Frontal cortex (tissue), 4 donors: ENCODE data around the gene UTY. TPM values are rescaled to one million over a fixed set of nuclear protein-coding genes. Genes with fewer than 3 reads are reported as not detected.

Source experiments
- DNase-seq, 2 donors: peaks; one replicate each; pipeline ENCODE4 v3.0.0; 2012; ENCODE audit warnings: low spot score in 2 of 2
- FAIRE-seq: peaks from 2 replicates; lab custom pipeline; 2012; peaks lifted over from hg19 to GRCh38; lab: Jason Lieb, UNC
- total RNA-seq: library from RNA; depleted of rRNA; stranded (reverse); fragments of >200 nt; gene quantifications from one replicate; pipeline ENCODE4 v1.2.3, GENCODE V29; 2014
- donor health status: control.
- donor health status: control.
- donor health status: control.

Gene UTY
- total RNA-seq, 1 donor from 2014 or later, result 25.3 TPM

DNA sequence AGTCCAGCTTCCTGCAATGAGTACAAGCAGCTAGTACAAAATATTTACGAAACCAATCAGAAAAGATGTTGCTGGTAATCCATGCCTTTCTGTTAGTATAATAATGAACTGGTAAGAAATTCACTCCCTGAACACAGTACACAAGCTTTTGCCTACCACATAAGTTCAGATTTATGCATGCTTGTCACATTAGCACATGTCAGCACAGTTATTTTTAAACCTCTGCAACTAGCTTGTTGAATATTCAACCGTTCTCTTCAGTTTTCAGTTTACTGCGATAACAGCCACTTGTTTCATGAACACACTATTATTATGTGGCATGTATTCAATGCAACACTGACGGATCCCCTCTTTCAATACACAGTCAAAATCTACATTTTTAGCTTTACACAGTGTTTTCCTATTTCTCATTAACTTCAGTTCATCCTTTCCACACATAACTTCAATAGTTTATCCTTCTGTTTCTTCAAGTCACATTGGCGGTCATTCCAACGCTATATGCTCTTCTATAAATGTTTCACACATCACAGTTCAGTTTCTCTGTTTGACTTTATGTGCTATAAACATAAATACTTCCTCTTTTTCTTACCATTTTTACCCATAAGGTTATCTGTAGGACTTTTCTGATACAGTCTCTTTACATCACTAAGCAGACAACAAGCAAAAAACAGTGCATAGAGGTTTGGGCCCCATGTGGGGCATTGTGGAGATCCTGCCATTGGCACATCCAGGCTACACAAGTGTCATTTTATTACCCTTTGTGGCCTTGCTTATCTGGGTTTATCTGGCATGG, 62.8 kb downstream of the UTY start:
- DNase-seq (no peak), FAIRE-seq (no peak)

DNA sequence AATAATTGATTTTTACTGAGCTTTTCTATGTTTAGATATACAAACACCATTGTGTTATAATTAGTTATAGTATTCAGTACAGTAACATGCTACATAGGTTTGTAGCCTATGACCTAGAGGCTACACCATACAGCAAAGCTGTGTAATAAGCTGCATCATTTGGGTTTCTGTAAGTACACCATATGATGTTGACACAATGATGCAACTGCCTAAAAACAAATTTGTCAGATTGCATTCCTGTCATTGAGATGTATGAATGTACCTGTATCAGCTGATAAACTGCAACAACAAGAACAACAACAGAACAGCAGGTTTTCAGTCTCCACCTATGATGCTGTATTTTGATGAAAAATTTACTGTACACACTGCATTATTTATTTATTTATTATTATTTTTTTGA, 64.3 kb downstream of the UTY start:
- DNase-seq (no peak), FAIRE-seq (no peak)

DNA sequence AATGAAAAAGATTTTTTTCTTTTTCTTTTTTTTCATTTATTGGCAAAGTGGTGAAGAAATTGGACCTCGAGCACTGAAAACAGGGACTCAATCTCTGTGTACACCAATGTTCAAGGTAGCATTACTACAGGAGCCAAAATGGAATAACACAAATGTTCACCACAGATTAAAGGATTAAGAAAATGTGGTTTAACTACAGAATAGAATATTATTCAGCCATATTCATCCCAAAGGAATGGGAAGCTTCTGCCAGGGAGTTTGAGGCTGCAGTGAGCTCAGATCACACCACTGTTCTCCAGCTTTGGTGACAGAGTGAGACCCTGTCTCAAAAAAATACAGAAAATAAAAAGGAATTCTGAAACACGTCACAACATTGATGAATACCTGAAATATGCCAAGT, 81.0 kb downstream of the UTY start:
- DNase-seq, result no peak
- FAIRE-seq, result no peak

DNA sequence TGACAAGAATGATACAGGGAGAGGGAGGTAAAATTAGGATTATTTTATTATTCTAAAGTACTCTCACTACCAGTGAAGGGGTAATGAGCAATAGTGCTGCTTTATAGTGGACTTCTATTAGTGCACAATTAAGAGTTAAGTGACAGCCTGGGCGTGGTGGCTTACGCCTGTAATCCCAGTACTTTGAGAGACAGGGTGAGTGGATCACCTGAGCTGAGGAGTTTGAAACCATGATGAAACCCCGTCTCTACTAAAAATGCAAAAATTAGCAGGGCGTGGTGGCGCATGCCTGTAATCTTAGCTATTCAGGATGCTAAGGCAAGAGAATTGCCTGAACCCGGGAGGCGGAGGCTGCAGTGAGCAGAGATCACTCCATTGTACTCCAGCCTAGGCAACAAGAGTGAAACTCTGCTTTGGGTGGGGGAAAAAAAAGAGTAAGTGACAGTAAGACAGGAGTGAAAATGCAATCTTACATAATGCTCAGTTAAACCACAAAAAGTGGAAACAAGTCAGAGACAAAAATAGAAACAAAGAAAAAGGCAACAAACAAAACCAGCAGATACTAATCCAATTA, 98.6 kb downstream of the UTY start:
- DNase-seq, result no peak
- FAIRE-seq, result no peak

DNA sequence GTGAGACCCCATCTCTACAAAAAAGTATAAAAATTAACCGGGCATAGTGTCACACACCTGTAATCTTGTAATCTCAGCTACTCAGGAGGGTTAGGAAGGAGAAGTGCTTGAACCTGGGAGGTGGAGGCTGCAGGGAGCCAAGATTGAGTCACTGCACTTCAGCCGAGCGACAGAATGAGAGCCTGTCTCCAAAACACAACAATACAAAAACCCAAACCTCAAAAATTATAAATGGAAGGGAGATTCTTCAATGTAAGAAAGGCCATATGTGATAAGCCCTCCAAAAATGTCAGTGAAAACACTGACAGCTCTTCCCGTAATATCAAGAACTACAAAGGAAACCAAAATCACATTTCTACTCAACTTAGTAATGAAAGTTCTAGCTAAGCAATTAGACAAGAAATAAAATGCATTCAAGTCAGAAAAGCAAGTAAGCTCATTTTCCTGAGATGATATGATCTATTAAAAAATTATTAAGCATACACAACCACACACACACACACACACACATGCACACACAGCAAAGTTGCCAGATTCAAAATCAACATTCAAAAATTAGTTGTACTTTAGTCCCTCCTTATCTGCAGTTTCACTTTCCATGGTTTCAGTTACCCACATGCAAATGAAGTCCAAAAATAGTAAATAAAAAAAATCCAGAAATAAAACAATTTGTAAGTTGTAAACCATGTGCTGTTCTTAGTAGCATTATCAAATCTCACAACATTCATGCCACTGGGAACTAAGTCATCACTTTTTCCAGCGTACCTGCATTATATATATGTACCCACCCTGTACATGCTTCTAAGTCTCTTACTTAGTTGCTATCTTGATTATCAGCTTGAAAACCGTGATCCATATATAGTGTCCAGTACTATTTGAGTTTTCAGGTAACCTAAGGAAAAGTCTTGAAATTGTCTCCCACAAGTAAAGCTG, 108.7 kb downstream of the UTY start:
- DNase-seq (no peak), FAIRE-seq (no peak)

DNA sequence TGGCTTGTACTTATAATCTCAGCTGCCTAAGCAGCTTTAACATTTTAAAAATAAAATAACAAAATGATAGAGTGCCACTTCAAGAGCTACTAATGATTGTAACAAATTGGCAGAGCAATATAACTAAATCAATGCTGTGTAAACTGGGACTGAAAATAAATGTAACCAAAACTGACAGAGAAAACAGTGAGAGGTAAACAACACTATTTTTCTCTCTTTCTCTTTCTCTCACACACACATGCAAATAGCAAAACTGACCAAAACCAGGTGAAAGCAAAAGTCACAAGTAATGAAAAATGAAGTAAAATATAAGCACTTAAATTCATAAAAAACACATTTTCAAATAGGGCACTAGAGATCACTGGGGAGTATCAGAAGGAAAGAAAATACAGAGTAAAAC, 109.6 kb downstream of the UTY start:
- DNase-seq (no peak), FAIRE-seq (no peak)

DNA sequence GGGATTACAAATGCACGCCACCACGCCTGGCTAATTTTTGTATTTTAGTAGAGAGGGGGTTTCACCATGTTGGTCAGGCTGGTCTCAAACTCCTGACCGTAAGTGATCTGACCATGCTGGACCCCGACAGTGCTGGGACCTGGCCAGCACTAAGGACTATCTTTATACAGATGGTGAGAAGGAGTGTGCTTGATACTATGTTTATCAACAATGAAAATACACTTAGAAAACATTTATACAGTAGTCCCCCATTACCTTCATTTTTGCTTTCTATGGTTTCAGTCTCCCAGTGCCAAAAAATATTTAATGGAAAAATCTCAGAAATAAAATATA, 111.4 kb downstream of the UTY start:
- no peak for FAIRE-seq

DNA sequence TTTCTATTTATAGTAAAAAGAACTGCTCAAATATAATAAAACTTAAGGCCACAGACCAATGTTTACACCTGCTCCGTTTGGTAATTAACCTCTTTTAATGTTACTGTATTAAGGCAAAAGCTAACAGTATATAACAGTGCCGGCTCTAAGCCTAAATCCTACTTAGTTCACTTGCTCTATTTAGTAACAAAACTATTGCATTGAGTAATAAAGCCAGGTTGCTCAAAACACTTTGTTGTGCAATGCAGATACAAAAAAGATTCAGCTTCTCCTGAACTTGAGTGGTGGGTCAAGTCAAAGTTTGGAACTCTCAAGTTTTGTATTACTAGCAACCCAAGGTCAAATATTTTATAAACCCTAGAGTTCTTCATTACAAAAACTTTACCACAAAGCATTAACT, 116.2 kb downstream of the UTY start:
- no peak for FAIRE-seq
- DNase-seq, result no peak

More for the DNA sequence above, 111.4 kb downstream of the UTY start:
- no peak for DNase-seq

DNA sequence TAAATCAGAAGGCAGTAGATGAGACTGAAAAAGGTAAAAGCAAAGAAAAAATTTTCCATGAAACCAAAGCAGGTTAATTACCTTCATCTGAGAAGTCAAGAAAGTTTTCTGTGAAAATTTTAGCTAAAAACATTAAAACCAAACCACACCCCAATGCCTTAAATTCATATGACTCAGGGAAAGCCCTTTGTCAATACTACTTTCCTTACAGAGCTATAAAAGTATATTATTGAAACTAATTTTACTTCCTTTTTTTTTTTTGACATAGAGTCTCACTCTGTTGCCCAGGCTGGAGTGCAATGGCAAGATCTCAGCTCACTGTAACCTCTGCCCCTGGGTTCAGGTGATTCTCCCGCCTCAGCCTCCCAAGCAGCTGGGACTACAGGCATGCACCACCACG, 117.2 kb downstream of the UTY start:
- FAIRE-seq (no peak), DNase-seq (no peak)

DNA sequence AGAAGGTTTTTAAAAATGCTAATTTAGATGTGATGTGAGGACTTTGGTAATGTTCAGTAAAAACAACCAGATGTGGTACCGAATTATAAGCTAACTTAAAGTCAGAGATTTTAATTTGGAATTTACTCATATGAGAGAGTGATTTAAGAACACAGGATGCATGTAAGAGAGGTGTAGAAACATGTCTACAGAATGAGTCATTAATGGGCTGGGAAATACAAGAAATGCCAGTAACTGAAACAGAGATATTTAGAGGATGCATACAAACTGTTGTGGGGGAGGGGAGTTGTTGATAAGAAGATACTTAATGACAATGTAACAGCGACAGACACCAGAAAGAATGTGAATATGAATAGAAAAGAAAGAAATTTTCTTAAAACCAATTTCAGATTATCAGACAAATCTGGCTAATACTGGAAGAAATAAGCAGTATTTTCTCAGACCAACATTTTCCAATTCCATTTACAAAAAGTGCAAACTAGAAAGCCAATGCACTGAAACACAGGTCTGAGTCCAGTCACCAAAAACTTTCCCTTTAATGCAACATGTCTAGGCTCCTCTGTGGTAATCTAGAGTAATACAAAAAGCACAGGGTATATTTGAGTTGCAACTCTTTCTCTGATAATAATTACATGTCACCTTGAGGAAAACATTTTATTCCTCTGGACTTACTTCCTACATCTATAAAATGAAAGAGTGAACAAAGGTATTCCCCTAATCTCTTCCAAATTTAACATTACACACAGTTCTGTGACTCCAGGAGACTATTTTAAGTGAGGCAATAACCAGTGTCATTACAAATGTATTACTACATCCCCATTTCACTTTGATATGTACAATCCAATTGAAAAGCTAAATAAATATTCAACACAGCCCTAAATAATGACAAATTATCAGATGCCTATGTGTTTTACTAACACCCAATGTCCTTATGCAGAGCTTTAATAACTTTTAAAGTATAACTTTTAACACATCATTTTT, 117.9 kb downstream of the UTY start:
- DNase-seq (no peak), FAIRE-seq (no peak)

DNA sequence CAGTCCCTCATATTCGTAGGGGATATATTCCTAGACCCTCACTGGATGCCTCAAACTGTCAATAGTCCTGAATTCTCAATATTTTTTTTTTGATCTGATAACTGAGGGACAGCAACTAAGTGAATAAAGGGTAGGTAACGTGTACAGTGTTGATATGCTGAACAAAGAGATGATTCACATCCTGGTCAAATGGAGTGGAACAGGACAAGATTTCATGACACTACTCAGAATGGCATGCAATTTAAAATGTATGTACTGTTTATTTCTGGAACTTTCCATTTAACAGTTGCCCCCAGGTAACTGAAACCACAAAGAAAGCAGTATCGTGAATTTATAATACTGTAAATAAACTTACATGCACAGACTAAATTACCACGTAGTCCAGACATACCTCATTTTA, 128.4 kb downstream of the UTY start:
- FAIRE-seq (no peak), DNase-seq (no peak)

DNA sequence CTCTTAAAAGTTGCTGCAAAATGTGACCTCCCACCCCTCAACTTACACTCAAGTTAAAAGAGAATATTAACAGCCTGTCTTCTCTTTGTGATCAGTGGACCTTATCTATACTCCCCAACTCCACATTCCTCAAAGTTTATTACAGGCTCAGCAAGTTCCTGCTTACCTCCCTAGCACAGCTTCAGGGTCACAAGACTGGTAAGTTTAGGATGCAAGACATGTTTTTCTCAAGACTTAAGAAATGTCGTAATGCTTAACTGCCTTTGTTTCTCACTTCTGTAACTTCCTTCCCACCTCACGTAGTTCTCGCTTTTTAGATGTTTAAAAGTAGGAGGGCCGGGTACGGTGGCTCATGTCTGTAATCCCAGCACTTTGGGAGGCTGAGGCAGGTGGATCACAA, 132.7 kb downstream of the UTY start:
- FAIRE-seq (no peak), DNase-seq (no peak)

DNA sequence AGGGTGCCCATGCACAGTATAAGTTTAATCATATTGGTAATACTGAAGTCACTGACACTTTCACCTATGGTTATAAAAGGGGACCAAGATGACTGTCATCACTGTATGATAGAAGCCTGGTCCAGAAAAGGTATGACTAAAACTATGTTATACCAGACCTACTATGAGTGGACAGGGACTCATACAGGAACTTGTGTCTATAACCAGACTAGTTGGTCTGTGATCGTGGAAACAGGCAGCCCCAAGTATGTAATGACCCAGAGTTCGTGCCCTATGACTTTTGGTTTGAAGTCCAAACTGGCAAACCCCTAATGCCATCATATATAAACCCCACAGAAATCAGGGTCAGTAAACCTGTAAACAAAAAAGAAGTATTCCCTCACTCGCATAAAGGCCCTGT, 134.3 kb downstream of the UTY start:
- FAIRE-seq (no peak), DNase-seq (no peak)

DNA sequence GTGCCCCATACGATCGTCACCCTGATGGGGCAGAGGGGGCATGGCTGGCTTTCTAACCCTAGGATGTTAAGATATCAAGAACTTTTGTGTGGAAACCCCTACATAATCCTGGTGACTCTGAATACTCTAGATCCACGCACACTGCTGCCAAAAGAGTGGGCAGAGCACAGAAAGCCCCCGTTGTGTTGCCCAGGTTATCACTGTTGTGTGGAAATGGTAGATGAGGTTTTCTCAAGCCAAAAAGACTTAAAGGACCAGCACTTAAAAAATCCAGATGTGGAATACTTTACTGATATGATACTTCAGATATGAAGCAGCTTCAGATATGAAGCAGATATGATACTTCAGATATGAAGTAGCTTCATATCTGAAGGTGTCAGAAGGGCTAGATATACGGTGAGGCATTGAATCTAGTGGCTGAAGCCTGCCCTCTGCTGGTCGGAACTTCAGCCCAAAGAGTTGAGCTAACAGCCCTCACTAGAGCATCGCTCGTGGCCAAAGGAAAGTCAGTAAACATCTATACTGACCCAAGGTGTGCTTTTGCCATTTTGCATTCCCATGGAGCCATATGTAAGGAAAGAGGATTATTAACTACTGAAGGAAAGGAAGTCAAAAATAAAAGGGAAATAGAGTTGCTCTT, 136.4 kb downstream of the UTY start:
- FAIRE-seq (no peak), DNase-seq (no peak)

DNA sequence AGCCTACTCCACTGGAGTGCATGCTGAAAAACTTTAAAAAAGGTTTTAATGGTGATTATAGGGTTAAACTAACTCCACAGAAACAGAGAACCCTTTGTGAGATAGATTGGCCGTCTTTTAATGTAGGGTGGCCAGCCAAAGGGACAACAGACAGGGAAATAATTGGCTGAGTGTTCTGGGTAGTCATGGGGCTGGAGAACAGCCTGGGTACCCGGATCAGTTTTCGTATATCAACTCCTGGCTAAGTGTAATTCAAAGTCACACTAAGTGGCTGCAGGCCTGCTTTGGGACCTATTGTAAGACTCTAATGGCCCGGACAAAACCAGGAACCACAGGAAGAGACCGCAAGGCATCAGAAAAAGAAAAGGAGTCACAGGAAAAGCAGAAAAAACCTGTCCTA, 139.9 kb downstream of the UTY start:
- FAIRE-seq (no peak), DNase-seq (no peak)

DNA sequence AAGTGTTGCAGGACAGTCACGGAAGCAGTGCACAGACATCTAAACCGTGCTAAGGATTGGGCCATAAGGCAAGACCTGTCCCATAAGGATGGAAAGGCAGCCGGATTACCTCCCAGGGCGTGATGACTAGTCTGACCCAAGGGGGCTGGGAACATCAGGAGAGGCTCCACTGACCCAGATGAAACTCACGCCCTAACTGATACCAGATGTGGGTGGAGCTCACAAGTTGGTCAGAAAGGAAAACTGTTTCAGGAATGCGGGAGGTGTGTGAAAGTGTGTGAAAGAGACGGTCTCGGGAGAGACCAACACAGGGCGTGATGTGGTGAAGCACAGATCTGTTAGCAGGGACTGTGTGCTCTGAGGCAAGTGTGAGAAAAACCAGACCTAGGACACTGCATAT, 140.5 kb downstream of the UTY start:
- DNase-seq (no peak), FAIRE-seq (no peak)

DNA sequence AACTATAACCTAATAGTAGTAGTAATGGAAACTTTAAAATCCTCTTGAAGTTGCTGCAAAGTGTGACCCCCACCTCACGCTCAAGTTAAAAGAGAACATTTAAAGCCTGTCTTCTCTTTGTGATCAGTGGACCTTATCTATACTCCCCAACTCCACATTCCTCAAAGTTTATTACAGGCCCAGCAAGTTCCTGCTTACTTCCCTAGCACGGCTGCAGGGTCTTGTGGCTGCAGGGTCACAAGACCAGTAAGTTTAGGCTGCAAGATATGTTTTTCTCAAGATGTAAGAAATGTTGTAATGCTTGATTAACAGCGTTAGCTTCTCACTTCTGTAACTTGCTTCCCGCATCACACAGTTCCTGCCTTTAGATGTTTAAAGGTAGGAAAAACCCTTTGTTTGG, 141.1 kb downstream of the UTY start:
- DNase-seq (no peak), FAIRE-seq (no peak)

DNA sequence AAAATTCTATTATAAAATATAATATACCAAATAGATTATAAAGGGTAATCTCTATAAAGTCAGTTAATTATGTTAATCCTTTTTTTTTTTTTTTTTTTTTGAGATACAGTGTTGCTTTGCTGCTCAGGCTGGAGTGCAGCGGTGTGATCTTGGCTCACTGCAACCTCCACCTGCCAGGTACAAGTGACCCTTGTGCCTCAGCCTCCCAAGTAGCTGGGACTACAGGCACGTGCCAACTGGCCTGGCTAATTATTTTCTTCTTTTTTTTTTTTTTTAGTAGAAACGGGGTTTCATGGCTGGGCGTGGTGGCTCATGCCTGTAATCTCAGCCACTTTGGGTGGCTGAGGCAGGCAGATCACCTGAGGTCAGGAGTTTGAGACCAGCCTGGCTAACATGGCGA, 141.9 kb downstream of the UTY start:
- DNase-seq (no peak), FAIRE-seq (no peak)

DNA sequence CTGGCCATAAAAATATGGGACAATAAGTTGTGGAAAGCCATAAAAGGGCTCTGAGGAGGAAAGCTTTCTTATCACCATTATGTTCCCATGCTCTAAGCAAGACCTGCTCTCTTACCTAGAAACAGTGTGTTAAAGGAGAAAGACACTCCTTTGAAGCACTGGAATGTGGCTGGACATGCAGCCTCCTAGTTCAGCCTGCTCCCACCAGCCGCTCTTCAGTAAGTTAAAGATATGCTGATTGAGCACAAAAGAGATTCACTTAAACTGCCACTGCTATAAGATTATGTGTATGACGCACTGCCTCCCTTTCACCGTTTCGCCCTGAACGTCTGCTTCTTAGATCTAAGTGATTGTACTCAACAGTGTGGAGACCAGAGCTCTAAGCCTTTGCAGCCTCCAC, 146.0 kb downstream of the UTY start:
- FAIRE-seq (no peak), DNase-seq (no peak)
